Stimulated activated CD4-positive, alpha-beta T cell treated with anti-CD3 and anti-CD28 coated beads, Interleukin-2, amount 100 ng/mL, for 48 hours (primary cell): Measurements from ENCODE around the gene MCF2L.

ENCODE experiments used
- DNase-seq, 2 donors: peaks; one replicate each; pipeline ENCODE4 v3.0.0-alpha.2; 2020

The MCF2L gene

DNA sequence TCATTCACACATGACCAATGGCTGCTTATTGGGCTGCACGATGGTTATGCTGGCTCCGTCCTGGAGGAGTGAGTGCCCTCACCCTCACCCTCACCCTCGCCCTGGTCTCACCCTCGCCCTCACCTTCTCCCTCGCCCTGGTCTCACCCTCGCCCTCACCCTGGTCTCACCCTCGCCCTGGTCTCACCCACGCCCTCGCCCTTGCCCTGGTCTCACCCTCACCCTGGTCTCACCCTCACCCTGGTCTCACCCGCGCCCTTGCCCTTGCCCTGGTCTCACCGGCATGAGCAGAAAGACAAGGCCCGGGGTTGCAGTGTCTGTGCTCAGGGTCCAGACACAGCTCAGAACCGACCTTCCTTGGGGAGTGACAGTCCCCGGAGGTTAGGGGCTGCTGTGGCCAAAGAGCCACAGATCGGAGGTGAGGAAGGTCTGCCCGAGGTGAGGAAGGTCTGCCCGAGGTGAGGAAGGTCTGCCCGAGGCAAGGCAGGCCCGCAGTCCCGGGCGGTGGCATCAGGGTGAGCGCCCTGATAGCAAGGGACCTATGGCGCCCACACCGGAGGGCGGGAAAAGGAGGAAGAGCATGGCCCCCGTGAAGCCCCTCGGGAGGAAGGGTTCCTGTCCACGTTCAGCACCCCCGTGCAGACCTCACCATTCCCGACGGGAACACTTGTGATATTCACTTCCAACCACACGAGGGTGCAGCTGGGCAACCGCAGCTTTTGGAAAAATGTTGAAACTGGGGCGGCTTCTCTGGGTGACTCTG is 65.6 kb downstream of the MCF2L start:
- DNase-seq = no peak

GRCh38 chr13:113035213-113035800 is 66.3 kb downstream of the MCF2L start:
- DNase-seq = no peak

DNA sequence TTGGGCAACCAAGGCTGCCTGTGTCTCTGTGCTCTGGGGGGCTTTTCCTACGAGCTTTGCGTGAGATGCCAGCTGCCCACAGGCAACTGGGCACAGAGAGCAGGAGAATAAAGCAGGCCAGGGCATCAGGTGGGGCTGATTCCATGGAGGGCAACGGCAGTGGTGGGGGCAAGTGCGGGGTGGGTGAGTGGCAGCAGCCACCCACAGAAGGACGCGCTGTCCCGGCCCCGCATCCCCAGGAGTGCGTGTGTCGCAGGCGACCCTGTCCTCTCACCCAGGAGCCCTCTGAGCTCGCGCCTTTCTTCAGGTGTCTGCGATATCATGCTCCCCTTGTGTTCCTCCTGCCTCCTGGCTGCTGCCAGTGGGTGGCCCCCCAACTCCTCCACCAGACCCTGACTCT is 67.4 kb downstream of the MCF2L start:
- DNase-seq = no peak

GRCh38 chr13:113040031-113040430 is 71.0 kb downstream of the MCF2L start:
- DNase-seq = no peak

DNA sequence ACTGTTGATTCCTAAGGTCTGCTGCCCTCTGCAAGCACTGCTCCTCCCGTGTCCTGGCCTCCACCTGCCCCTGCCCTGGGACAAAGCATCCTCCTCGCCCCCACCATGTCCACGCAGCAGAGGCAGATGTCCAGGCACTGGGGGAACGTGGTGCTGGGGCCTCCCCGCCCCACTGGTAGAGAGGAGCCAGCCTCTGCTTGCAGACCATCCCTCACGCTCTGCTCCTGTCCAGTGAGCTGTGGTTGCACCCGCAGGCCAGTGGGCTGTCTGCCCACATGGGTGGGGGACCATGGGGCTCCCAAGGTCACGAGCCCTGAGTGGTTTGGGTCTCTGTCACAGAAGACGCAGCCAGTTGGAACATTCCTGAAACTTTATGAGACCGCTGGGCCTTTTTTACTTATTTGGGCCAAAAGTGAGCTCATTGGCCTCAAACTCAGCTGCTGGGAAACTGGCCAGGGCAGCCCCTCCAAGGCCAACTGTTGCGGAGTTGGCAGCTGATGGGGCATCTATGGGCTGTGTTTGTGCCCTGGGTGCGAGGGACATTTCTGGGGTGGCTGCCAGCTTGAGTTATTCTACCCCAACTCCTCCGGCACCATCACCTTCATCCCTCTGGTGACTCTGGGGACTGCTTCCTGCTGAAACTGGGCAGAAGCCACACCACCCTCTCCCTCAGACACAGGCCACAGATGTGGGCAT is 71.7 kb downstream of the MCF2L start:
- DNase-seq = no peak

DNA sequence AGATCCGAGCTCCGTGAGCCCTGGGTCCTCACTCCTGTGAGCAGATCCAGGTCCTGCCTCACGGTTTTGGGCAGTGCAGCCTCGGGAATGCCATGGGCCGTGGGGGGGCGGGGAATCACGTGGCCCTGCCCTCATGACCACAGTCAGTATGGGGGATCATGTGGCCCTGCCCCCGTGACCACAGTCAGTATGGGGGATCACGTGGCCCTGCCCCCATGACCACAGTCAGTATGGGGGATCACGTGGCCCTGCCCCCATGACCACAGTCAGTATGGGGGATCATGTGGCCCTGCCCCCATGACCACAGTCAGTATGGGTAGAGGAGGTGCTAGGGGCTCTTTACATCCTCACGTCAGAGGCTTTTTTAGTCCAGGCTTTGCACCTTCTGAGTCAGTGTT is 72.3 kb downstream of the MCF2L start:
- no peak for DNase-seq

GRCh38 chr13:113041896-113042295 is 72.9 kb downstream of the MCF2L start:
- DNase-seq = no peak

DNA sequence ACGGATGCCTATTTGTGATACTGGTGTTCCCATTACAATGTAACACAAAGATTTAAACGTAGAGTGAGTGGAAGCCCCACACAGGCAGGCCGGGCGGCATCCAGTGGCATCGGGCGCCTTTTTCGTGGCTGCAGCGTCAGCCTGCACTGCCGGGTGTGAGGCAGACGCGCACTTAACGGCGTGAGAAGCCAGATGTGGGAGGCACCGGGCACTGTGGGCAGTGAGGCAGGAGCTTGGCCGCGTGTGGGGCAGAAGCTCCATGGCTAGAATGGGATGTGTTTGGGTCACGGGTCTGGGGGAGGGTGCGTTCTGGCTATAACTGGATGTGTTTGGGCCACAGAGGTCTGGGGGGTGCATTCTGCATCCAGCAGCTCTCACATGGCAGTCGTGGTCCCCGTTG is 73.4 kb downstream of the MCF2L start:
- DNase-seq = no peak

GRCh38 chr13:113043001-113043630 is 74.1 kb downstream of the MCF2L start:
- DNase-seq = no peak

DNA sequence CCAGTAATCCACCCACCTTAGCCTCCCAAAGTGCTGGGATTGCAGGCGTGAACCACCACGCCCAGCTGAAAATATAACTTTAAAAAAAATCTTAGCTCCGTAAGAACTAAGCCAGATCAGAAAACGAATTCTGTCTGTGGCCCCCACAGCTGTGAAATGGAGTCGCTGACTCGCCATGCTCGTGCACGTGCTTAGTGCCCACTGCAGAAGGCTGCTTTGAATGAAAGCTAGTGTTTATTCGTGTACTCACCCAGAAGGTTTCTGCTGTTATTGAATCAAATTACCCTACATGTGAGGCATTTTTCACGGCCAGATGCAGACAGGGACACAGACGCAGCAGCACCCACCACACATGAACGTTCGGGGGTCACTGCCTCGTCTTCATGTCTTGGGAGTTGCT is 74.9 kb downstream of the MCF2L start:
- no peak for DNase-seq

GRCh38 chr13:113044391-113045114 is 75.5 kb downstream of the MCF2L start:
- no peak for DNase-seq

DNA sequence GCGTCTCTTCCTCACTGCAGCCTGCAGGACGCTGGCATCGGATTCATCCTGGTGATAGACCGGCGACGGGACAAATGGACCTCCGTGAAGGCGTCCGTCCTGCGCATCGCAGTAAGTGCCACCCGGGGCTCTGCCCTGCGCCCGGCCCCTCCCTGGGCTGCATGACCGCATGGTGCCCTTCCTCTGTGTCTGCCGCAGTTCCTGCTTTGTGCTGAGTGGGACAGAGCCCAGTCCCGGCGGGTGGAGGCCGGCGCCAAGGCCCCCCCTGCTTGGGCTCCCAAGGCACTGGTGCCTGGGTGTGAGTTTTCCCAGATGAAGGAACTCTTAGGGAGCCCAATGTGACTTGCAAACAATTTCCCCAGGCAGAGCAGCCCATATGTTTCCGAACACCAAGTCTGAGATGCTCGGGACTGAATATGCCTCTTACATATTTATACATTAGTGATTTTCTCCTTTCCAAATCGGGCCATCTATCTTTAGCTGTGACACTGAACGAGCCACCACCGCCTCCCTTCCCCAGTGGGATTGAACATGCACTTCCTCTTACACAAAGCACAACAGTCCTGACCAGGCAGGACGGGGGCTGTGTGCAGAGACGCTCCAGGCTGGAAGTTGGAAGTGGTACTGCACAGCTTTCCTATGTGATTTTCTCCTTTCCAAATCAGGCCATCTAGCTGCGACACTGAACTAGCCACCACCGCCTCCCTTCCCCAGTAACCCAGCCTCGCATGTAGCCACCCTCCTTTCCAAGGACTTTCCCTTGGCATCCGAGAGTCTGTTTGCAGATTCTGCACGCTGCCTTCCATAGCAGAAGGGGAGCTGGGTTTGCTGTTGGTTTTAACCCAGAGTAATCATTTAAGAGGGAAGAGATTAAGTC is 76.5 kb downstream of the MCF2L start:
- no peak for DNase-seq

- DNase-seq = no peak
Measured at GRCh38 chr13:113046128-113046882, 77.3 kb downstream of the MCF2L start.

DNA sequence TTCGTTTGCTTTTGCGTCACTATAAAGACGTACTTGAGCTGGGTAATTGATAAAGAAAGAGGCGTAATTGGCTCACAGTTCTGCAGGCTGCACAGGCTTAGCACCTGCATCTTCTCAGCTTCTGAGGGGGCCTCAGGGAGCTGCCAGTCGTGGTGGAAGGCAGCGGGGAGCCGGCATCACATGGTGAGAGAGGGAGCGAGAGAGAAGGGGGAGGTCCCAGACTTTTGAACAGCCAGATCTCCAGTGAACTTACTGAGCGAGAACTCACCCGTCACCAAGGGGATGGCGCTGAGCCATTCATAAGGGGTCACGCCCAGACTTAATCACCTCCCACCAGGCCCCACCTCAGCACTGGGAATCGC is 77.8 kb downstream of the MCF2L start:
- no peak for DNase-seq

GRCh38 chr13:113047587-113047986 is 78.6 kb downstream of the MCF2L start:
- DNase-seq = no peak

- DNase-seq = no peak
Measured at GRCh38 chr13:113048766-113049165, 79.8 kb downstream of the MCF2L start.

DNA sequence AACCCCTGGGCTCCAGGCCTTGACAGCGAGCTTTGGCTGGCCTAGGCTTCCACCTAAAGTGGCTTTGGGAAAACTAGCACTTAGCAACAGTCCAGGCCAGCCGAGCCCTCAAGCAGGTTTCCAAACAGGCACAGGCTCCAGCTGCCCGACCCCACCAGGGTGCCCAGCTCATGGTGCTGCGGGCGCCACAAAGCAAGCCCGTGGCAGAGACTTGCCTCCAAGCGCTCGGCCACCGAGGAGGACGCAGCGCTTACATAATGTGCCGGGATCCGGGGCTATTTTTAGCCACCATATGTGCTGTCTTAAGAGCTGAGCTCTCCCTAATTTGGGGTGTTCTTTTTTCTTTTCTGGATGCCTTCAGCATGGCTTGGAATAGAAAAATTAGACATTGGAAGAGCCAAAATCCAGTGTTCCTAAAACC is 80.5 kb downstream of the MCF2L start:
- DNase-seq = no peak

DNA sequence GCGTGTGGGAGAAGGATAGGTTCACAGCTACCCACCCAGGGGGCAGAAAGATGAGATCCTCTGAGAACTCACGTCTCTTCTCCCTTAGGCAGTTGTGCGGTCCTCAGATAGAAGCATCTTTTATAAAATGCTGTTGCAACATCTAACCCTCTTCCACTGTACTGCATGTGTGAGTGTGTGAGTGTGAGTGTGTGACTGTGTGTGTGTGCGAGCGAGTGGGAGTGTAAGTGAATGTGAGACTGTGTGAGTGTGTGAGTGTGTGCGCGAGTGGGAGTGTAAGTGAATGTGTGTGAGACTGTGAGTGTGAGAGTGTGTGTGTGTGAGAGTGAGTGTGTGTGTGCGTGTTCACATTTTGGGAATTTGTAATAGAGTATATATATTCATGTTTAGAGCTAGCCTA is 81.0 kb downstream of the MCF2L start:
- no peak for DNase-seq

DNA sequence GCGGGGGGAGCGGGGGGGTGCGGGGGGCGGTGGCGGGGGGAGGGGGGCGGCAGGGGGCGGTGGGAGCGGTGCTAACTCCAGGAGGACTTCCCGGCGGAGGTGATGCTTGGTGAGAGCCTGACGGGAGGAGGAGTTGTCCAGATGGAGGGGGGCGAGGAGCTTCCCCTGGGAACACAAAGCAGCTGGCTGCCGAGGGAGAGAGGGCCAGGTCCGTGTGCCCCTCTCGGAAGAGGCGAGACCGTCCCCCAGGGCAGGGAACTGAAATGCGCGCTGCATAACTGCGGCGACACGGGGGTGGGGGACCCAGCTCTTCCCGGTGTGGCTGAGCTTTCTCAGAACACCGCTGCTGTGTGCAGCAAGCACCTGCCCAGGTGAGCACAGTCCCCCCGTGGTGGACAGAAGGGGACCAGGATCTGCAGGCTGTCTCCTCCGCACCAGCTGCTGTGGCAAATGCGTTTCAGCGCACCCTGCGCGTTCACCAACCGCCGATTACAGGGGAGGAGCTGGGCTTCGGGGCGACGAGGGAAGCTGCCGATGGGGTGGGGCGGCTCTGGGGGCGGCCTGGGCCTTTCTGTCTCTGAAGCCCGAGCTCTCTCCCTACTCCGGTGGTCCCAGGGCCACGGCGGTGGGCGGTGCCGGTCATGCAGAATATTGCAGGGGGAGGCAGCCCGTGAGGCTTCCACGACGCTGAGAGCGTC is 81.9 kb downstream of the MCF2L start:
- DNase-seq = no peak

DNA sequence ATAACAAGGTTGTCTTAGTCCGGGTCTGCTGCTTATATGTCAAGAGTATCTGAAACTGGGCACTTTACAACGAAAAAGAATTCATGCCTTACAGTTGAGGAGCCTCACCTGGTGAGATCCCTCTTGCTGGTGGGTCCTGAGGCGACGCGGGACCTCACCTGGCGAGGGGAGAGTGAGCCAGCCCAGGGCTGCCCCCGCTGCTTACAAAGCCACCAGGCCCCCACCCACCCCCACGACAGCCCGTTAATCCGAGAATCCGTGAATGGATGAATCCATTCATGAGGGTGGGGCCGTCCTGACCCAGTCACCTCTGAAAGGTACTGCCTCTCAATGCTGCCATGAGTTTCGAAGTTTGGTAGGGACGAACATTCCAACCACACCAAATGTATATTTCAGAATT is 82.6 kb downstream of the MCF2L start:
- no peak for DNase-seq

DNA sequence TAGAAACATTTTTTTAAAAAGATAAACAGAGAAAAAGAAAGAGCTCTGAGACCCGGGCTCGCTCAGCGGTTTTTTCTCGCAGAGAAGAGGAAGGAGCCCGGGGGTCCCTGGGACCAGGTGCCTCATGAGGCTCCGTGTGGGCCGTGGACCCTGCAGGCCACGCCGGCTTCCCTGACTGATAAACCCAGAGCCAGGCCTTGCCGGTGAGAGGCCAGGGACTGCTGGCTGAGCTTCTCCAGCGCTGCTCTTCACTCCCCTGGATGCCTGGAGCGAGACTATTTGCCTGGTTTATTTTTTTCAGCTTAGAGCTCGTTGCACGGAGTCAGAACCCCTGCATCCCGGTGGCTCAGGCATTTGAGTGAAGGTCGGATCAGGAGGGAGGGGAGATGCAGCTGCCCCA is 83.2 kb downstream of the MCF2L start:
- no peak for DNase-seq
